ENCODE data around the gene STUB1.

The STUB1 gene

DNA sequence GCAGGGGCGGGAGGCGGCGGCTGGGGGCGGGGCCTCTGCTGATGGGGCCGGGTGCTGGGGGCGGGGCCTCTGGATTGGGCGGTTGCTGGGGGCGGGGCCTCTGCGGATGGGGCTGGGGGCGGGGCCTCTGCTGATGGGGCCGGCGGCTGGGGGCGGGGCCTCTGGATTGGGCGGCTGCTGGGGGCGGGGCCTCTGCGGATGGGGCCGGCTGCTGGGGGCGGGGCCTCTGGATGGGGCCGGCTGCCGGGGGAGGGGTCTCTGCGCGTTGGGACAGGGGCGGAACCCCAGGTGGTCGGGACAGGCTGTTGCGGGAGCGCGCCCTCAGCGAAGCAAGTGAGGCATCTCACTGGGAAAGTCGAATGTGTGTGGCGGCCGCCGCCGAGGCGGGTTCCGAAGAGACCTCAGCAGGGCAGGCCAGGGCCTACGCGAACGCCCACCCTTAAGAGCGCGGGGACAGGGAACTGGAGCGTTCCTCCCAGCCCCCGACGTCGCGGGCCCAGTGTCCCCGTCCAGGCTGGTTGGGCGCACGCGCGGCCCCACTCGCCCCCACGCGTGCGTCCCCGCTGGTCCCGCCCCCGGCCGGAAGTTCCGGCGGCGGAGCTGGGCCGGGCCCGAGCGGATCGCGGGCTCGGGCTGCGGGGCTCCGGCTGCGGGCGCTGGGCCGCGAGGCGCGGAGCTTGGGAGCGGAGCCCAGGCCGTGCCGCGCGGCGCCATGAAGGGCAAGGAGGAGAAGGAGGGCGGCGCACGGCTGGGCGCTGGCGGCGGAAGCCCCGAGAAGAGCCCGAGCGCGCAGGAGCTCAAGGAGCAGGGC, at the start of gene STUB1:
Gene STUB1 (plus strand): TSS at position 597 of the 811 bp plus-strand sequence. CDS start 116 bp downstream, at position 713.
- peaks cover 8% of the 10 kb centered on the region; the same call in 1 of the 2 replicates for H3K4me1 ChIP-seq (ENCODE audit: low read length)
- H3F3A ChIP-seq (ENCODE audit: insufficient read depth, low read length): 0 out of 2 replicates have a peak, but pooled peaks cover 4% of the 10 kb centered on the region
- TF ChIP-seq EZH2 (optimal IDR thresholded peaks at IDR 0.05; ENCODE audit: low read depth, low read length): no peak
- no peaks in the 10 kb centered on the region for H4K20me1 ChIP-seq (ENCODE audit: insufficient read depth, low read length)
- H3K9me2 ChIP-seq (replicated peaks; ENCODE audit: insufficient read depth, low read length): no peaks in the 10 kb centered on the region
- peak within 1 kb of the TSS; percentile 71; the same call in 1 of the 2 replicates for H3K27ac ChIP-seq (ENCODE audit: low read length)
- H3K27me3 ChIP-seq (replicated peaks; ENCODE audit: insufficient read depth, low read length): no peaks in the 10 kb centered on the region
- peak within 1 kb of the TSS; percentile 86 for H2AFZ ChIP-seq (ENCODE audit: low read length)
- peak within 1 kb of the TSS; percentile 93 for H3K4me2 ChIP-seq (ENCODE audit: low read depth, low read length)
- H3K9me3 ChIP-seq (replicated peaks; ENCODE audit: insufficient read depth, low read length): no peaks in the 10 kb centered on the region
- peak within 1 kb of the TSS; percentile 84 for H3K4me3 ChIP-seq (ENCODE audit: low read length)
- DNase-seq: peak; percentile 81
- no peaks in the 10 kb centered on the region for H3K36me3 ChIP-seq (replicated peaks; ENCODE audit: insufficient read depth, low read length)
- H3K9ac ChIP-seq (ENCODE audit: low read length): peak within 1 kb of the TSS; percentile 72
- peaks cover 32% of the 10 kb centered on the region for H3K79me2 ChIP-seq (ENCODE audit: low read length)

DNA sequence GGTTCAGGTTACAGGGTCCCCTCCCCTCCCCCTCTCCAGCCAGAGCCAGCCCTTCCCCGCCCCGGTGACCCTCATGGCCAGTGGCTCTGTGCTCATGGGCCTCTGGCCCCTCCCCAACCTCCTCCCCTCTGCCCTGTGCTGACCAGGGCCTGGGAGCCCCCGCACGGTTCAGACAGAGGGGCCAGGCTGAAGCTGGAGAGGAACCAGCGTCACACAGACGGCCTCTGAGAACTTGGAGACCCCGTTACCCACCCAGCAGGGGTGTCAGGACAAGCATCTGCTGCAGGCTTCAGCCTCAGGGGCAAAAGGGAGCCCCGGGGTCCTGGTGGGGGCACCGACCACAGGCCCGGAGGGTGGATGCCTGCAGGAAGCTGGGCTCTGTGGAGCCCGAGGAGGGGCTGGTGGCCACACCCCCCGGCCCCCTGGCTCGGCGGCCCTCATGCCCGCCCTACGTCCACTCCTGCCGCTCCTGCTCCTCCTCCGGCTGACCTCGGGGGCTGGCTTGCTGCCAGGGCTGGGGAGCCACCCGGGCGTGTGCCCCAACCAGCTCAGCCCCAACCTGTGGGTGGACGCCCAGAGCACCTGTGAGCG, 49.3 kb upstream of the STUB1 start, which contains the start of gene WFIKKN1:
Gene WFIKKN1 (plus strand): TSS at position 171 of the 591 bp plus-strand sequence. CDS start 269 bp downstream, at position 440.
- no peak for DNase-seq
- Histone ChIP-seq H3K36me3 (replicated peaks; ENCODE audit: insufficient read depth, low read length) (no peaks in the 10 kb centered on the region), H3K9me3 (replicated peaks; ENCODE audit: insufficient read depth, low read length) (no peaks in the 10 kb centered on the region), H3K9me2 (replicated peaks; ENCODE audit: insufficient read depth, low read length) (no peaks in the 10 kb centered on the region), H2AFZ (ENCODE audit: low read length) (no peak within 1 kb of the TSS), H3K4me3 (ENCODE audit: low read length) (no peak within 1 kb of the TSS), H3F3A (ENCODE audit: insufficient read depth, low read length) (no peaks in the 10 kb centered on the region), H3K9ac (ENCODE audit: low read length) (no peak within 1 kb of the TSS), H3K79me2 (ENCODE audit: low read length) (peaks cover 14% of the 10 kb centered on the region), H3K4me2 (ENCODE audit: low read depth, low read length) (no peak within 1 kb of the TSS), H4K20me1 (ENCODE audit: insufficient read depth, low read length) (no peaks in the 10 kb centered on the region), H3K27ac (ENCODE audit: low read length) (no peak within 1 kb of the TSS), H3K4me1 (ENCODE audit: low read length) (0 out of 2 replicates have a peak, but pooled peaks cover 3% of the 10 kb centered on the region), H3K27me3 (replicated peaks; ENCODE audit: insufficient read depth, low read length) (no peaks in the 10 kb centered on the region)
- TF ChIP-seq EZH2 (optimal IDR thresholded peaks at IDR 0.05; ENCODE audit: low read depth, low read length) (no peak), EZH2phosphoT487 (IDR thresholded peaks at IDR 0.05; ENCODE audit: low read length) (no peak)
- TF ChIP-seq, protein P1, sequence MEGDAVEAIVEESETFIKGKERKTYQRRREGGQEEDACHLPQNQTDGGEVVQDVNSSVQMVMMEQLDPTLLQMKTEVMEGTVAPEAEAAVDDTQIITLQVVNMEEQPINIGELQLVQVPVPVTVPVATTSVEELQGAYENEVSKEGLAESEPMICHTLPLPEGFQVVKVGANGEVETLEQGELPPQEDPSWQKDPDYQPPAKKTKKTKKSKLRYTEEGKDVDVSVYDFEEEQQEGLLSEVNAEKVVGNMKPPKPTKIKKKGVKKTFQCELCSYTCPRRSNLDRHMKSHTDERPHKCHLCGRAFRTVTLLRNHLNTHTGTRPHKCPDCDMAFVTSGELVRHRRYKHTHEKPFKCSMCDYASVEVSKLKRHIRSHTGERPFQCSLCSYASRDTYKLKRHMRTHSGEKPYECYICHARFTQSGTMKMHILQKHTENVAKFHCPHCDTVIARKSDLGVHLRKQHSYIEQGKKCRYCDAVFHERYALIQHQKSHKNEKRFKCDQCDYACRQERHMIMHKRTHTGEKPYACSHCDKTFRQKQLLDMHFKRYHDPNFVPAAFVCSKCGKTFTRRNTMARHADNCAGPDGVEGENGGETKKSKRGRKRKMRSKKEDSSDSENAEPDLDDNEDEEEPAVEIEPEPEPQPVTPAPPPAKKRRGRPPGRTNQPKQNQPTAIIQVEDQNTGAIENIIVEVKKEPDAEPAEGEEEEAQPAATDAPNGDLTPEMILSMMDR (IDR thresholded peaks at IDR 0.05; ENCODE audit: low read length): no peak

DNA sequence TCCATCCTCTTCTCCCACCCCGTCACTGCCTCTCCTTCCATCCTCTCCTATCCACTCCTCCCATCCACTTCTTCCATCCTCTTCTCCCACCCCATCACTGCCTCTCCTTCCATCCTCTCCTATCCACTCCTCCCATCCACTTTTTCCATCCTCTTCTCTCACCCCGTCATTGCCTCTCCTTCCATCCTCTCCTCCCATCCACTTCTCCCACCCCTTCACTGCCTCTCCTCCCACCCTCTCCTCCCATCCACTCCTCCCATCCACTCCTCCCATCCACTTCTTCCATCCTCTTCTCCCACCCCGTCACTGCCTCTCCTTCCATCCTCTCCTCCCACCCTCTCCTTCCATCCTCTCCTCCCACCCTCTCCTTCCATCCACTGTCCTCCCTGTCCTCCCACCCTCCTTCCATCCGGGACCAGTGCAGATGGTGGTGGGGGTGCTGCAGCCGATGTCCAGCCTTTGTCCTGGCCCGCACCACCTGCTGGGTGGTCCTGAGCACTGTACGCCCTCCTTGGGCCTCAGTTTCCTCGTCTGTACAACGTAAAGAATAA, 48.3 kb upstream of the STUB1 start:
- Histone ChIP-seq H3K4me1 (ENCODE audit: low read length) (0 out of 2 replicates have a peak, but pooled peaks cover 3% of the 10 kb centered on the region), H3K9me3 (replicated peaks; ENCODE audit: insufficient read depth, low read length) (no peaks in the 10 kb centered on the region), H3K4me3 (ENCODE audit: low read length) (no peak overlapping the region), H3K9ac (ENCODE audit: low read length) (no peak overlapping the region), H2AFZ (ENCODE audit: low read length) (no peak overlapping the region), H3K27me3 (replicated peaks; ENCODE audit: insufficient read depth, low read length) (no peaks in the 10 kb centered on the region), H3K79me2 (ENCODE audit: low read length) (peaks cover 16% of the 10 kb centered on the region), H3K9me2 (replicated peaks; ENCODE audit: insufficient read depth, low read length) (no peaks in the 10 kb centered on the region), H4K20me1 (ENCODE audit: insufficient read depth, low read length) (no peaks in the 10 kb centered on the region), H3K36me3 (replicated peaks; ENCODE audit: insufficient read depth, low read length) (no peaks in the 10 kb centered on the region), H3F3A (ENCODE audit: insufficient read depth, low read length) (peaks cover 3% of the 10 kb centered on the region; the same call in 1 of the 2 replicates), H3K27ac (ENCODE audit: low read length) (no peak overlapping the region), H3K4me2 (ENCODE audit: low read depth, low read length) (no peak overlapping the region)
- DNase-seq: no peak
- TF ChIP-seq EZH2phosphoT487 (IDR thresholded peaks at IDR 0.05; ENCODE audit: low read length) (no peak), EZH2 (optimal IDR thresholded peaks at IDR 0.05; ENCODE audit: low read depth, low read length) (no peak)
- TF ChIP-seq, protein P1 (IDR thresholded peaks at IDR 0.05; ENCODE audit: low read length): no peak

Measured in MM.1S (cell line).